DMS114 treated with DMSO at 0.1 percent for 48 hours (cell line): ENCODE results near the gene NUTM2F.
"Not testable (repeated sequence)": the region's sequence is repeated elsewhere in the genome, so short reads cannot be mapped to it uniquely, and the experiment has no call there.

Experiments
- DNase-seq: peaks from one replicate; lab custom pipeline; 2025; ENCODE audit not compliant: unreplicated experiment; lab: John Stamatoyannopoulos, UW

NUTM2F gene

GRCh38 chr9:94315034-94315984 is 13.1 kb downstream of the NUTM2F start:
- not testable (repeated sequence) for DNase-seq

- DNase-seq, result no peak
These were observed 25.1 kb downstream of the NUTM2F start for GRCh38 chr9:94303321-94303720.

GRCh38 chr9:94302426-94302825 is 26.0 kb downstream of the NUTM2F start:
- DNase-seq, result no peak

- no peak for DNase-seq
These were observed 26.9 kb downstream of the NUTM2F start for GRCh38 chr9:94301583-94301982.

- DNase-seq, result no peak
These were observed 27.8 kb downstream of the NUTM2F start for GRCh38 chr9:94300470-94301301.

- DNase-seq, result no peak
These were observed 29.4 kb downstream of the NUTM2F start for GRCh38 chr9:94298949-94299599.

- DNase-seq, result no peak
These were observed 38.8 kb downstream of the NUTM2F start for GRCh38 chr9:94289691-94290090.

GRCh38 chr9:94287877-94288513 is 40.4 kb downstream of the NUTM2F start:
- no peak for DNase-seq

GRCh38 chr9:94286116-94286515 is 42.3 kb downstream of the NUTM2F start:
- DNase-seq, result no peak

GRCh38 chr9:94281101-94281500 is 47.3 kb downstream of the NUTM2F start:
- DNase-seq, result no peak

- no peak for DNase-seq
These were observed 47.9 kb downstream of the NUTM2F start for GRCh38 chr9:94280409-94280989.

- DNase-seq, result no peak
These were observed 50.4 kb downstream of the NUTM2F start for GRCh38 chr9:94277885-94278536.

GRCh38 chr9:94277029-94277428 is 51.4 kb downstream of the NUTM2F start:
- DNase-seq, result not testable (repeated sequence)

GRCh38 chr9:94270009-94270408 is 58.4 kb downstream of the NUTM2F start:
- DNase-seq, result no peak

- DNase-seq, result no peak
These were observed 59.2 kb downstream of the NUTM2F start for GRCh38 chr9:94269264-94269663.
